Activated CD4-positive, alpha-beta T cell treated with anti-CD3 and anti-CD28 coated beads, Interleukin-2, amount 50 U/mL, for 48 hours (primary cell): Measurements from ENCODE around the gene MICAL2.

ENCODE experiments used
- DNase-seq, 2 experiments: peaks; one replicate each; pipeline ENCODE4 v3.0.0-alpha.2; 2020

MICAL2 gene

GRCh38 chr11:12098601-12099000, 11.8 kb upstream of the MICAL2 start:
- no peak for DNase-seq

DNA sequence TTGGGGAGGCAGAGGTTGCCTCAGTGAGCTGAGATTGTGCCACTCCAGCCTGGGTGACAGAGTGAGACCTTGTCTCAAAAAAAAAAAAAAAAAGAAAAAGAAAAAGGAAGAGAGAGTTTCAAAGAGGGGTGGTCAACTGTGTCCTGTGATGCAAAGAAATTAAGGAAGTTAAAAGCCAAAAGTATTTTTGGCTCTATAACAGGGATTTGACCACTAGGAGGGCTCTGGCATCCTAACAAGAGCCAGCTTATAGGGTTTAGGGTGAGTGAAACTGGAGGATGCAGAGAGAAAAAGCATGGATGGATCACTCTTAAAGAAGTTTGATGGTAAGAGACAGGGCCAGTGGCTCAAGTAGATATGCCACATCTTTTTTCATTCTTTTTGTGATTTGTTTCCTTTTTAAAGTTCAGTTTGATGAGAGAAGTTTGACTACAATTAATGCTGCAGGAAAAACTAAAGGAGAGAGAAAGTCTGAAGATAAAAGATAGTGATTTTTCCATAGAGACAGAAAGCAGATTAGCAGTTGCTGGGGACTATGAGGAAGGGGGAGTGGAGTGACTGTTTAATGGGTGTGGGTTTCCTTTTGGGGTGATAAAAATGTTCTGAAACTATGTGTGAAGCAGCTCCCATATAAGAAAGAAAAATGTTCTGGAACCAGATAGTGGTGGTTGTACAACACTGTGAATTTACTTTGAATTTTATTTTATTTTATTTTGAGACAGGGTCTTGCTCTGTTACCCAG, 11.1 kb upstream of the MICAL2 start:
- no peak for DNase-seq

GRCh38 chr11:12100429-12100828, 10.0 kb upstream of the MICAL2 start:
- DNase-seq: no peak

- DNase-seq: no peak
Measured at GRCh38 chr11:12100841-12101242, 9.5 kb upstream of the MICAL2 start.

DNA sequence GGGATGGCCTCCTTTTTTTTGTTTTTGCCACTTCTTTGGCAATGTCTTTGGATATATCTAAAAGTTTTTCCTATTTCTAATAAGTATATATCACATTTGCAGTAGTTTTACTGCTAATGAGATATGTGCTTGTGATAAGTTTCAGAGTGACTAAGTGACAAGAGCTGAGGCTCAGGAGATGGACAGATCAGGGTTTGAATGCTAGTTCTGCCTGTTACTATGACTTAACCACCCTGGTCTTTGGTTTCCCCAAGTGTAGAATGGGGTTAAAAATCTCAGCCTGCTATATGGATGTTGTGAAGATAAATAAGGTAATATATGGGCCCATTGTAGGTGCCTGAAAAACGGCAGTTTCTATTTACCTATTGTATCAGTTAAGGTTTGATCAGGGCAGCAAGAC, 9.1 kb upstream of the MICAL2 start:
- DNase-seq: no peak

DNA sequence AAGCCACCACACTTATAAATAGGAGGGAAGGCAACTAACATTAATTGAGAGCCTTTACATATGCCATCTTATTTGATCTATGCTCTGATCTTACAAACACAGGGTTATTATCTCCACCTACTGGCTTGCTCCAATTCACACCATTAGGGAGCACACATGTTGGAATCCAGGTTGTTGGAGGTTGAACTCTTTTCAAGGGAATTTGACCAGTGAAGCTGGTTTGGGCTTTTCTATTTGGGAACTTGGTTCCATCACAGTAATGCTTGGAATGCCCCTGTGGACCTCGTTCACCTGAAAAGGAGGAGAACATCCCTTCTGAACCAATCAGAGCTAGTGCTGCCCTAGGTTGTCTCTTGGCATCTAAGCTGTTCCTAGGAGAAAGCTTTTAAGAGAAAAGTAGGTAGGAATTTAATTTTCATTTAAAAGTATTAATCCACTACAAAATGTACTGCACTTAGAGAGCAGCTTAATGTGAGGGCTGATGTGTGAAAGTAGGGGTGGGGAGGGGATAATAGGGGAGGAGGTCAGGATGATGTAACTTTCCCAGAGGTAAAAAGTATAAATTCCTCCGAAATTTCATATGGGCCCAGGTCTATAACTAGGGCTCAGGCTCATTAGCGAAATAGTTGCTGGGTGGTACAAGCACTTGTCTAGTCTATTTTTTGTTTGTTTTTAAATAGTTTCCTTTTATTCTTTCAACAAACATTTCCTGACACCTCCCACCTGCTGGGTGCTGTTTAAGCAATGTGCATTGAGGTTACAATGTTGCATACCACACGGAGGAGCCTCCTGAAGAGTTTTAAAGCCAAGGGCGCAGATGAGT, 7.6 kb upstream of the MICAL2 start:
- no peak for DNase-seq

- no peak for DNase-seq
Measured at GRCh38 chr11:12103411-12104225, 6.8 kb upstream of the MICAL2 start.

DNA sequence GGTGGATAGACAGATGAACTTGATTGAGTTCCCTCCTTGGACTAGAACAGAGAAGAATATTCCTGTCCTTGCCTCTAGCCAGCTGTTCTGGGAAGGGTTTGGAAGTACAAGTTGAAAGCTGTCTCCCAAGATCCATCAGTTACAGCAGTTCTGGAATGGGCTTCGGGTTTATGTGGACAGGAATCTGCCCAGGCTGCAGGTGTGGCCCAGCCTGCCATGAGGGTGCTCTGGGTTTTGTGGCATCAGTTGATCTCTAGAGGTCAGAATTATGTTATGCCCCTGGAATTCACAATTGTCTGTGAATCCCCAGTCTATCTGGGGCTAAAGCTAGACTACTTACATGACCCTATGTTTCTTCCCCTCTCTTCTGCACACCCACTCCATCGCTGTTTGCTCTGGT, 4.9 kb upstream of the MICAL2 start:
- no peak for DNase-seq

DNA sequence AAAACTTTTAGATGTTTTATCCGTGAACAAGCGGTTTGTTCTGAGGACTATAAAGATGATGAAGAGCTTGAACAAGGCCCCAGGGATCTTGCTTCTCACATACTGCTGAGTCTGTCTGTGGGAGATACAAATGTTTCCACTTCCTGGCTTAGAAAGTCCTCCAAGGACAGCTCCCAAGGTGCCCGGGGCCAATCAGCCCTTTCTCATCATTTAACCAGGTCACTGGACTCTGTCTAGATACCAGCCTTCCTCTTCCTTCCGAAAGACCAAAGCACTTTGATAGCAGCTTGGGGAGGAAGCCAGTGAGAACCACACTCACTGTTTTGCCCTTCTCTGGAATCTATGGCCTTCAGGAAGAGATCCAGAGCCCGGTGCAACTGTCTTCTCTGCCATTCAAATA, 4.3 kb upstream of the MICAL2 start:
- DNase-seq: no peak

DNA sequence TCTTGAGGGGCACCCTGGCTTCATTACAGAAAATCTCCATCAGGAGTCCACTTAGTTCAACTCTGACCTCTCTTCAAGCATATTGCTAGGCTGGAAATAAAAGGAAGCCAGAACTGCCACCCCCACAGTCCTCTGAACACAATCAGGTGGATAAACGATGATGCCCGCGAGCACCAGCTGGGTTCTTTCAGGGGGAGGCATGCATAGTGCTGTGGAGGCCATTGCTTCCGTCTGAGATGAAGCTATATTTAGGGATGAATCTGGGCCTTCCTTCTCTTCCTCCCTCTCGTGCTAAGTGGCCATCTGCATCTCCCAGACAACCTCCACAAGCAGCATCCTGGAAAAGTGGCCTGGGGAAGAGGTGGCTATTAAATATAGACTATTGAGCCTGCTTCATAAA, 3.9 kb upstream of the MICAL2 start:
- no peak for DNase-seq

DNA sequence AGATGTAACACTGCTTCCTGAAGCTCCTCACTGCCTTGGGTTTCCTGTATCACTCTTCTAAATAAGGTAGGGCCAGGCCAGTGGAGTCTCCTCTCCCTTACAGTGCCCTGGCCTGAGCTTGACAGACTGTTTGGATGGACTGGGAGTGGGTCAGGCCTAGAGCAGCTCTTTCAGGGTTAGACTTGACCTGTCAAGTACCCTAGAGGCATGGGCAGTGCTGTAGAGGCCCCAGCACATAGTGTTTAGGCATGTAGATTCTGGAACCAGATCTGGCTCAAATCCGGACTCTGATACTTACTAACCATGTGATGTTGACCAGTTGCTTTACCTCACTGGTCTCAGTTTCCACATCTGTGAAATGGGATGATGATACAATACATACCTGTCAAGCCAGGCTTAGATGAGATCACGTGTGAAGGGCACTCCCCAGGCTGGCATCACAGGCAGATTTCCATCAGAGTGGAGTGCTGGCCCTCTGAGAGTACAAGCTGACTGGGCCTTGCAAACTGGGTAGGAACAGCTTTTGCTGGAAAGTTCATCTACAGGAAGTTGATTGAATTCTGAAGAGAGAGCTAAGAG, 1.4 kb upstream of the MICAL2 start:
- no peak for DNase-seq

DNA sequence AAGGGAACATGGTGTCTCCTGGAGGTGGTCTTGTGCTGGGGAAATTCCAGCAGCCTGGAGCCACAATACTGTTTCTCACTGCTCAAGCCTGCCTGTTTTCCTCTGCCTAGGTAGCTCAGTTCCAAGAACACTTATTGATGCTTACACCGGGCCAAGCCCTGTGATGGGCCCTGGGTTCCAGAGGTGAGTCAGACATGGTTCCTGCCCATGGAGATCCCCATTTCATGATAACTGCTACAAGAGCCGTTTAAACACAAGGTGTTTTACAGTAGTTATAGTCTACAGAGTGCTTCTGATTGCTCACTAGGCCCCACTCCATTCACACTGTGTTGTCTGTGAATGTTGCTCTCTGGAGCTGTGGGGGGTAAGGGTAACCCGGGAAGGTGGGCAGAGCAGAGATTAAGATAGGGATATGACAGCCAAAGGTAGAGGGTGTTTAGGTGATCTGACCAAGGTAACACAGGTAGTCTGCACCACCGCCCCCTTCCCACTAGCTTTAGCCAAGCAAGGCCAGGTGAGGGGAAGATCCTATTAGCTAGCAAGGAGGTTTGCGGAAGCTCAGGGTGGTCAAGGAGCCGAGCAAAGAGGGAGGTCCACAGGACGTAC, 696 bp upstream of the MICAL2 start:
- DNase-seq: peak; percentile 46 to 50

DNA sequence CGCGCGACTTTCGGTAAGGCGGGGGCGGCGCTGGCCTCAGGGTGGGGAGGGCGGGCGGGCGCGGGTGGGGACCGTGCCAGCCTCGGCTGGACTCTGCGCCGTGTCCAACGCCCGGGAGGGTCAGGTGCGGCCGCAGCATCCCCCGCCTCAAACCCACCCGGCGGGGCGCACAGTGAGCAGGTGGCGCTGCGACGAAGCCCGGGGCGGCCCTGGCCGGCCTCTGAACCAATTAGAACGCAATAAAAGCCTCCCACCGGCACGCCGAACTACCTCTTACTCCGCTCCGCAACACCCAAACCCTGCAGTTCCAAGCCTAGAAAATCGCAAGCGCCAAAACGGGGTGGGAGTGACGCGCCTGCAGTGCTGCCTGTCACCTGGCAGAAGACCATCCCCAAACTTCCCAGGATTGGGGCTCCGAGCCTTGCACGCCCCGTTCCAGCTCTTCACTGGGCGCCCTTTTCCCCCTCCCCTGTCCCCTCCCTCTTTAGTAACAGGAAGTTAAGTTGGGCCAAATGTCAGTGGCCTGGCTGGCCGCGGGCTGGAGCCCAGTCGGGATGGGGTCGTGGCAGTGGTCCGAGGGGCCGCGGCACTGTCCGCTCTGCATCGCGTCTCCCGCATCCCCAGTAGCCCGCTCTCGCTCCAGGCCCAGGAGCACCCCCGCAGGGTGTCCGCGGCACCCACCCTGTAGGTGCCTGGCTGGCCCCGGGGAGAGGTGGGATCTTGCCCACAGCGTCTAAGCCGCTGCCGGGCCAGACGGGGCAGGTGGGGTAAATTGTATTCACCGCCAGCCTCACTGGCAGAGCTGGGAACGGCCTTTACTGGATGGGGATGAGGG, 541 bp downstream of the MICAL2 start:
- DNase-seq: peak; percentile 35 to 47

GRCh38 chr11:12111549-12112520, 1.4 kb downstream of the MICAL2 start:
- no peak for DNase-seq

GRCh38 chr11:12112750-12113149, 2.4 kb downstream of the MICAL2 start:
- no peak for DNase-seq

GRCh38 chr11:12113294-12113693, 2.9 kb downstream of the MICAL2 start:
- peak in 1 of 2 experiments; percentile 26 for DNase-seq

GRCh38 chr11:12114193-12115033, 4.0 kb downstream of the MICAL2 start:
- no peak for DNase-seq

- no peak for DNase-seq
Measured at GRCh38 chr11:12116425-12117032, 6.1 kb downstream of the MICAL2 start.

- no peak for DNase-seq
Measured at GRCh38 chr11:12117200-12117599, 6.8 kb downstream of the MICAL2 start.
